Measurements from ENCODE around the gene MLLT3.
A peak's percentile ranks its signal among the peaks of the same experiment; 100 is the strongest.

DNA sequence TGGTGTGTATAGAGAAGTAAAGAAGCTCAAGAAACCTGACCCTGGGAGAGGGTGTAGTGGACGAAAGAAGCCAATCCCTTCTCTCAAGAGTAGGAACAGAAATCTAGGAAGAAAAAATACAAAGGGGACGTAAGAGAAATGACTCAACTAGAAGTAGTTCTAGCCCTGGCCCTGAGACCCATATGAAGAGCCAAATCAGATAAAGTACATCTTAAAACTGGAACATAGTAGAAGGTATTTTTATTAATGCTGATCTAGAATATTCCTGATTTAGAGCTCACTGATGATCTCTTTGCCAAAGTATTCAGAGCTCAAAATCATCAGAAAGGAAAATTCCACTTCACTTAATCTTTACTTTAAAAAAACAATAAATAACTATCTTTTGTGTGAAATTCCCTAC is 184.8 kb downstream of the MLLT3 start:
- TF ChIP-seq, protein P1, sequence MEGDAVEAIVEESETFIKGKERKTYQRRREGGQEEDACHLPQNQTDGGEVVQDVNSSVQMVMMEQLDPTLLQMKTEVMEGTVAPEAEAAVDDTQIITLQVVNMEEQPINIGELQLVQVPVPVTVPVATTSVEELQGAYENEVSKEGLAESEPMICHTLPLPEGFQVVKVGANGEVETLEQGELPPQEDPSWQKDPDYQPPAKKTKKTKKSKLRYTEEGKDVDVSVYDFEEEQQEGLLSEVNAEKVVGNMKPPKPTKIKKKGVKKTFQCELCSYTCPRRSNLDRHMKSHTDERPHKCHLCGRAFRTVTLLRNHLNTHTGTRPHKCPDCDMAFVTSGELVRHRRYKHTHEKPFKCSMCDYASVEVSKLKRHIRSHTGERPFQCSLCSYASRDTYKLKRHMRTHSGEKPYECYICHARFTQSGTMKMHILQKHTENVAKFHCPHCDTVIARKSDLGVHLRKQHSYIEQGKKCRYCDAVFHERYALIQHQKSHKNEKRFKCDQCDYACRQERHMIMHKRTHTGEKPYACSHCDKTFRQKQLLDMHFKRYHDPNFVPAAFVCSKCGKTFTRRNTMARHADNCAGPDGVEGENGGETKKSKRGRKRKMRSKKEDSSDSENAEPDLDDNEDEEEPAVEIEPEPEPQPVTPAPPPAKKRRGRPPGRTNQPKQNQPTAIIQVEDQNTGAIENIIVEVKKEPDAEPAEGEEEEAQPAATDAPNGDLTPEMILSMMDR (IDR thresholded peaks at IDR 0.05): no peak
- peak in 1 of 2 donors; percentile 30 for TF ChIP-seq POLR2AphosphoS5 (IDR thresholded peaks at IDR 0.05; ENCODE audit: insufficient read depth in 1 of 2, low read depth in 1 of 2)

Measured in vagina (tissue), 2 donors.